GM21360 (cell line): ENCODE measurements around the gene HDAC9.
A peak's percentile ranks its signal among the peaks of the same experiment; 100 is the strongest.
"Not testable (repeated sequence)": the region's sequence is repeated elsewhere in the genome, so short reads cannot be mapped to it uniquely, and the experiment has no call there.

Experiments used
- ATAC-seq: cut with Tn5 transposase; IDR thresholded peaks from one replicate; pipeline ENCODE4 v1.9.1; 2021; ENCODE audit warnings: mild to moderate bottlenecking, moderate library complexity; ENCODE audit not compliant: unreplicated experiment

Gene HDAC9

DNA sequence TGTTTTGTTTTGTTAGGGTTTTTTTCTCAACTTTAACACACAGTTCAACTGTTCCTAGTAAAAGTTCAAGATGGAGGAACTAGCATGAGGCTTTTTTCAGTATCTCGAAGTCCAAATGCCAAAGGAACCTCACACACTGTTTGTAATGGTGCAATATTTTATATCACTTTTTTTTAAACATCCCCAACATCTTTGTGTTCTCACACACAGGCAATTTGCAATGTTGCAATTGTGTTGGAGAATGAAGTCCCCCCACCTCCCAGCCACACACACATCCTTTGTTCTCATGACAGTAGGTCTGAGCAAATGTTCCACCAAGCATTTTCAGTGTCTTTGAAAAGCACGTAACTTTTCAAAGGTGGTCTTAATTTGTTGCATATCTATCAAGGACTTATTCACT is 501.0 kb downstream of the HDAC9 start:
- ATAC-seq: no peak

DNA sequence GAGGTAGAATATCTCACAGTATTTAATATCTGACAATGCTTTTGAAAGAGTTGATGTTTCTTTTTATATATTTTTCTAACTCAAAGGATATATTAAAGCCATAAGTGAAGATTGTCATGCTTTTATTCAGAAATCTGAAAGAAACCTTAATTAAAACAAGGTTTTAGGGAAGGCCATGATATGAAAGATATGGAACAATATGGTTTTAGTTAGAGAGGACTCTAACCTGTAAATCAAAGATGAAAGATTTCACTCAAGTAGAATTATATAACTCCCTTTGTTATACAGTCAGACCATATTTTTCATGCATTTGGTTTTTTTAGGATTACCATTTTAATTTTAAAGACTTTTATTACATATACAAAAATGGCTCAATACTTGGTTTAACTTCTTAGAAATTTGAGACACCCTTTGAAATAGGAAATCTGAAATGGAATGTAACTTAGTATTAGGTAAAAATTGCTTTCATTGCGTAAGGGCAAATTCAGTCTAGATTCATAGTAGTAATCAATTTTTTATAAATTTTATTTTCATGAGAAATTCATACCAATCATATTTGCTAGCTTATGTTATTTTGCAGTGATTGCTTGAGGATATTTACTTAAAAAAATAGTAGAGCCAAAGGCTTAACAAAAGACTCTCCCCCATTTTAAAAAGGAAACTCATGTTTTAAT is 502.1 kb downstream of the HDAC9 start:
- no peak for ATAC-seq

GRCh38 chr7:19000410-19000809 is 504.9 kb downstream of the HDAC9 start:
- ATAC-seq: no peak

- ATAC-seq: no peak
These were observed 506.3 kb downstream of the HDAC9 start for GRCh38 chr7:19001854-19002253.

GRCh38 chr7:19009241-19009935 is 513.8 kb downstream of the HDAC9 start:
- ATAC-seq: no peak

- no peak for ATAC-seq
These were observed 514.4 kb downstream of the HDAC9 start for GRCh38 chr7:19009936-19010280.

GRCh38 chr7:19011212-19011611 is 515.7 kb downstream of the HDAC9 start:
- no peak for ATAC-seq

- no peak for ATAC-seq
These were observed 519.5 kb downstream of the HDAC9 start for GRCh38 chr7:19015098-19015497.

DNA sequence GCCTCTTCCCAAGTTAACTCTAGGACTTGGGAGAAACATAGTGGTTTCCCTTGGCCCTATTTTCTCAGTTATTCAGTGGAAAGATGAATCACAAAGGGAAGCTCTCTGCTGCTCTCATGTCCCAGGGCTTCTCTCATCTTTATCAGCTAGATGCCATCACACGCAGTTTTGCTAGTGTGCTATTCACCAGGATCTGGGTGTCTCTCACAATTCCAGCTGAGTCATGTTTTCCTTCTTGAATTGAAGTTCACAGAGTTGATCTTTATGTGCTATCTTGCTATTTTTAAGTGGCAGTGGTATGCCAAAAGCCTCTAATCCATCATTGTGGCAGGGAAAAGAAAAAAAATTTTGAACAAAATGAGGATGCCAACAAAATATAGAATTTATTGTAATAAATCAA is 520.6 kb downstream of the HDAC9 start:
- ATAC-seq: no peak

- no peak for ATAC-seq
These were observed 521.8 kb downstream of the HDAC9 start for GRCh38 chr7:19017374-19017773.

DNA sequence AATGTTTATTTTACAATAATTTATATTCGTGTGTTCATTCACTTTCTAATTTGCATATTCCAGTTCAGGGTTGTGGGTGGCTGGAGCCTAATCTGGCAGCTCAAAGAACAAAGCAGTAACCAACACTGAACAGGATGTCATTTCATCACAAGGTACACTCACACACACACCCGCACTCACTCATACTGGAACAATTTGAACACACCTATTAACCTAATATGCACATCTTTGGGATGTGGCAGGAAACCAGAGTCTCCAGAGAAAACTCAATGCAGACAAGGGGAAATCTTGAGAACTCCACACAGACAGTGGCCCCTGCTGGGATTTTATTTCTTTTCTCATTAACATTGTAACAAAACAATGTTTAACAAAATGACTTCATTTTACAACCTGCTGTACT is 524.5 kb downstream of the HDAC9 start:
- ATAC-seq: no peak

- ATAC-seq: no peak
These were observed 525.2 kb downstream of the HDAC9 start for GRCh38 chr7:19020711-19021110.

GRCh38 chr7:19023477-19023876 is 527.9 kb downstream of the HDAC9 start:
- no peak for ATAC-seq

DNA sequence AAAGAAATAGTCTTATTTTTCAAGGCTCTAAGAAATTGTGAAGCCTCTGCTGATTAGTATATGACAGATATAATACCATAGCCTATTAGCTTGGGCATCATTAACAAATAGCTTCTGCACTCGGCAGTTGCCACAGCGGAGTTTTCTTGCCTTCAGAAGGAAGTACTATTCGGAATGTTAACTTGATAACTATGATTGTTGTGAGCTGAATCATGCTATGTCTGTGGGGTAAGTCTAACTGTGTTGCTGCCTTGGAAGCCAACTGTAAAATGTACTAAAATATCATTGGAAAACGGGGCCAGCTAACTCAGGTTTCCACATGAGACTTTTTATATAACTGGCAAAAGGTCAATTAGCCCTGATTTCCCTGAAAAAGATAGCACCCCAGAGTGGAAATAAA is 528.7 kb downstream of the HDAC9 start:
- ATAC-seq: no peak

- ATAC-seq: no peak
These were observed 531.3 kb downstream of the HDAC9 start for GRCh38 chr7:19026888-19027287.

- no peak for ATAC-seq
These were observed 534.7 kb downstream of the HDAC9 start for GRCh38 chr7:19030281-19030680.

GRCh38 chr7:19032942-19033341 is 537.4 kb downstream of the HDAC9 start:
- ATAC-seq: not testable (repeated sequence)

DNA sequence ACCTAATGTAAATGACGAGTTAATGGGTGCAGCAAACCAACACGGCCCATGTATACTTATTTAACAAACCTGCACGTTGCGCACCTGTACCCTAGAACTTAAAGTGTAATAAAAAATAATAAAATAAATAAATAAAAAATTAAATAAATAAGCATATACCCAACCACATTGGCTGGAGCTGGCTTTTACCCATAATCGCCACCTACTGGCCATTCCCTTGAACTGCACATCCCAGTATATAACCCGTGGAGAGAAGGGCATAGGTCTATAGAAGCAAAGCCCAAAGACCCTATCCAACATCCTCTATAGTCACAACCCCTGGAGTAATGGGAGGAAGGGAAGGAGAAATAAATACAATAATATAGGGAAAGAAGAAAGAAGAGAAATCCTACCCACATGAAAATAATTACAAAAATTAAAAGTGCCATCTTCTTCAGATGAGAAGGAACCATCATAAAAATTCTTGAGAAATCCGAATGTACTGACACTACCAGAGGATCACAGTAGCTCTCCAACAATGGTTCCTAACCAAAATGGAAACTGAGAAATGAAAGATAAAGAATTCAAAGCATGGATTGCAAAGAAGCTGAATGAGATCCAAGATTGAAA is 556.3 kb downstream of the HDAC9 start:
- peak; percentile 84 for ATAC-seq
